H9 (cell line): ENCODE results near the gene RET. TPM values are rescaled to one million over a fixed set of nuclear protein-coding genes. Genes with fewer than 3 reads are reported as not detected.

Experiments used
- DNase-seq: peaks from one replicate; pipeline ENCODE4 v3.0.0-alpha.2; 2017
- H2AFZ ChIP-seq: one replicate; pipeline ENCODE4 v1.6.1; 2013; ENCODE audit warnings: mild to moderate bottlenecking, low read length, control low read depth, moderate library complexity
- H2AK5ac ChIP-seq: 2 replicates; pipeline ENCODE4 v1.6.1; 2013; ENCODE audit warnings: low read length, control low read depth, mixed read lengths; ENCODE audit not compliant: insufficient read length
- H2BK120ac ChIP-seq: one replicate; pipeline ENCODE4 v1.6.1; 2013; ENCODE audit warnings: low read depth, mild to moderate bottlenecking, low read length, control low read depth, inconsistent platforms; ENCODE audit not compliant: poor library complexity, severe bottlenecking
- H2BK12ac ChIP-seq: 2 replicates; pipeline ENCODE4 v1.6.1; 2013; ENCODE audit warnings: low read length, control low read depth, mixed read lengths, low read depth; ENCODE audit not compliant: insufficient read length
- H2BK15ac ChIP-seq: 2 replicates; pipeline ENCODE4 v1.6.1; 2013; ENCODE audit warnings: low read depth, low read length, control low read depth
- H2BK20ac ChIP-seq: one replicate; pipeline ENCODE4 v1.6.1; 2013; ENCODE audit warnings: low read depth, mild to moderate bottlenecking, low read length, control low read depth, inconsistent platforms; ENCODE audit not compliant: poor library complexity, severe bottlenecking
- H2BK5ac ChIP-seq: 2 replicates; pipeline ENCODE4 v1.6.1; 2013; ENCODE audit warnings: low read length, control low read depth, mixed read lengths; ENCODE audit not compliant: insufficient read length
- H3K14ac ChIP-seq: 2 replicates; pipeline ENCODE4 v1.6.1; 2013; ENCODE audit warnings: low read length, control low read depth; ENCODE audit not compliant: insufficient read depth
- H3K18ac ChIP-seq: 2 replicates; pipeline ENCODE4 v1.6.1; 2013; ENCODE audit warnings: low read depth, mild to moderate bottlenecking, mixed read lengths, low read length, control low read depth; ENCODE audit not compliant: insufficient read length
- H3K23ac ChIP-seq: 2 replicates; pipeline ENCODE4 v1.6.1; 2013; ENCODE audit warnings: low read length, control low read depth, mixed read lengths, low read depth; ENCODE audit not compliant: insufficient read length
- H3K23me2 ChIP-seq: 2 replicates; pipeline ENCODE4 v1.6.1; 2013; ENCODE audit warnings: low read depth, mild to moderate bottlenecking, mixed read lengths, low read length, control low read depth; ENCODE audit not compliant: insufficient read length, poor library complexity, severe bottlenecking
- H3K27ac ChIP-seq: 2 replicates; pipeline ENCODE4 v1.5.1; 2013; ENCODE audit warnings: low read length, control low read depth, mixed read lengths, low read depth; ENCODE audit not compliant: insufficient read length
- H3K27me3 ChIP-seq: 2 replicates; pipeline ENCODE4 v1.6.1; 2013; ENCODE audit warnings: low read length, control low read depth, inconsistent platforms; ENCODE audit not compliant: insufficient read depth
- H3K4ac ChIP-seq: 2 replicates; pipeline ENCODE4 v1.6.1; 2013; ENCODE audit warnings: low read depth, mild to moderate bottlenecking, control low read depth, inconsistent platforms, low read length, moderate library complexity
- H3K4me1 ChIP-seq: 2 replicates; pipeline ENCODE4 v1.6.1; 2013; ENCODE audit warnings: low read length, control low read depth, inconsistent platforms; ENCODE audit not compliant: insufficient read depth
- H3K4me2 ChIP-seq: 2 replicates; pipeline ENCODE4 v1.6.1; 2013; ENCODE audit warnings: low read length, control low read depth, mixed read lengths; ENCODE audit not compliant: insufficient read length, insufficient read depth
- H3K56ac ChIP-seq: 2 replicates; pipeline ENCODE4 v1.6.1; 2013; ENCODE audit warnings: low read depth, mild to moderate bottlenecking, mixed read lengths, low read length, control low read depth; ENCODE audit not compliant: insufficient read length
- H3K79me1 ChIP-seq: 2 replicates; pipeline ENCODE4 v1.6.1; 2013; ENCODE audit warnings: low read depth, mild to moderate bottlenecking, moderate library complexity, low read length, control low read depth, inconsistent platforms; ENCODE audit not compliant: insufficient read depth, poor library complexity, severe bottlenecking
- H3K79me2 ChIP-seq: 2 replicates; pipeline ENCODE4 v1.6.1; 2013; ENCODE audit warnings: low read length, control low read depth, inconsistent platforms; ENCODE audit not compliant: insufficient read depth
- H3K9ac ChIP-seq: 2 replicates; pipeline ENCODE4 v1.6.1; 2013; ENCODE audit warnings: low read length, control low read depth, mixed read lengths; ENCODE audit not compliant: insufficient read length; ENCODE audit errors: extremely low read depth
- H3K9me3 ChIP-seq: one replicate; pipeline ENCODE4 v1.6.1; 2013; ENCODE audit warnings: low read depth, low read length, inconsistent platforms; ENCODE audit not compliant: control insufficient read depth
- H3T11ph ChIP-seq: one replicate; pipeline ENCODE4 v1.6.1; 2013; ENCODE audit warnings: mild to moderate bottlenecking, low read length, control low read depth, inconsistent platforms
- H4K20me1 ChIP-seq: one replicate; pipeline ENCODE4 v1.6.1; 2013; ENCODE audit not compliant: control insufficient read depth, insufficient read length, insufficient read depth
- H4K5ac ChIP-seq: 2 replicates; pipeline ENCODE4 v1.6.1; 2013; ENCODE audit warnings: low read depth, mild to moderate bottlenecking, mixed read lengths, low read length, control low read depth; ENCODE audit not compliant: insufficient read length
- H4K8ac ChIP-seq: replicated peaks from 2 replicates; pipeline ENCODE4 v1.6.1; 2013; ENCODE audit warnings: low read length, control low read depth, mixed read lengths, low read depth; ENCODE audit not compliant: insufficient read length
- H4K91ac ChIP-seq: 2 replicates; pipeline ENCODE4 v1.6.1; 2013; ENCODE audit warnings: low read depth, mild to moderate bottlenecking, moderate library complexity, mixed read lengths, low read length, control low read depth; ENCODE audit not compliant: insufficient read length
- H3K27ac Mint-ChIP-seq, 3 experiments: 2 replicates in 2 of 3; 3 replicates in 1 of 3; pipeline ENCODE4 v1.8.0; 2020 to 2021; ENCODE audit warnings: mixed read lengths in 3 of 3, mild to moderate bottlenecking in 1 of 3, moderate library complexity in 1 of 3
- H3K27me3 Mint-ChIP-seq: 2 replicates; pipeline ENCODE4 v1.8.0; 2021; ENCODE audit warnings: low read depth, mild to moderate bottlenecking, moderate library complexity, mixed read lengths
- H3K36me3 Mint-ChIP-seq, 3 experiments: 2 replicates in 2 of 3; 3 replicates in 1 of 3; pipeline ENCODE4 v1.8.0; 2020 to 2021; ENCODE audit warnings: low read depth in 3 of 3, mixed read lengths in 3 of 3; ENCODE audit not compliant: insufficient read depth in 1 of 3
- H3K4me1 Mint-ChIP-seq, 2 experiments: 2 replicates each; pipeline ENCODE4 v1.8.0; 2020; ENCODE audit warnings: mixed read lengths in 2 of 2
- H3K4me3 Mint-ChIP-seq, 2 experiments: 2 replicates in 1 of 2; 3 replicates in 1 of 2; pipeline ENCODE4 v1.8.0; 2020 to 2021; ENCODE audit warnings: mild to moderate bottlenecking in 2 of 2, mixed read lengths in 2 of 2, moderate library complexity in 1 of 2
- H3K9me3 Mint-ChIP-seq, 2 experiments: 2 replicates in 1 of 2; 3 replicates in 1 of 2; pipeline ENCODE4 v1.8.0; 2020; ENCODE audit warnings: mild to moderate bottlenecking in 2 of 2, mixed read lengths in 2 of 2, moderate library complexity in 1 of 2
- CTCF ChIP-seq: fragments of 200-600 bp; sonication (generic); conservative IDR thresholded peaks from 3 replicates; pipeline ENCODE4 v1.8.0; 2021; ENCODE audit warnings: antibody characterized with exemption, mild to moderate bottlenecking
- WGBS: extraction: QIAGEN DNeasy Blood & Tissue Kit; methylation state at CpG from one replicate; pipeline ENCODE4 v1.1.7; 2013; ENCODE audit warnings: missing lambda C conversion rate, low lambda C conversion rate, mixed read lengths; ENCODE audit not compliant: insufficient read length; ENCODE audit errors: extremely low coverage; 5-methylcytosine and 5-hydroxymethylcytosine counted together
- total RNA-seq: library from RNA; stranded (reverse); gene quantifications from 2 replicates; pipeline ENCODE4 v1.2.1, GENCODE V29; 2021

RET gene
- total RNA-seq, 1 experiment from 2014 or later, result 12.2 TPM

- no peak overlapping the region for H2AFZ ChIP-seq
- H3K18ac ChIP-seq, result no peak overlapping the region
- no peak overlapping the region for H2BK12ac ChIP-seq
- no peak overlapping the region for H4K5ac ChIP-seq
- peaks cover 5% of the 10 kb centered on the region for H3K23me2 ChIP-seq
- H3K14ac ChIP-seq, result no peak overlapping the region
- no peak overlapping the region for H3K56ac ChIP-seq
- H3K27ac ChIP-seq, result no peak overlapping the region
- Mint-ChIP-seq H3K4me3 (no peak overlapping the region), H3K27me3 (peaks cover 8% of the 10 kb centered on the region), H3K4me1 (peaks cover 15 to 18% of the 10 kb centered on the region in 2 experiments), H3K36me3 (no peaks in the 10 kb centered on the region; a peak in 1 of 7 replicates), H3K27ac (no peak overlapping the region), H3K9me3 (no peaks in the 10 kb centered on the region)
- no peaks in the 10 kb centered on the region for H3K27me3 ChIP-seq
- H4K8ac ChIP-seq, result no peak overlapping the region
- H2BK20ac ChIP-seq, result no peak overlapping the region
- H4K20me1 ChIP-seq, result no peaks in the 10 kb centered on the region
- no peak overlapping the region for H3T11ph ChIP-seq
- no peak for DNase-seq
- H3K79me1 ChIP-seq, result no peaks in the 10 kb centered on the region
- H2BK15ac ChIP-seq, result no peak overlapping the region
- H3K79me2 ChIP-seq, result no peaks in the 10 kb centered on the region; the same call in 1 of the 2 replicates
- H3K4me2 ChIP-seq, result no peak overlapping the region
- H3K23ac ChIP-seq, result no peak overlapping the region
- TF ChIP-seq CTCF, result no peak
- no peaks in the 10 kb centered on the region; the same call in 1 of the 2 replicates for H3K4me1 ChIP-seq
- no peak overlapping the region for H3K4ac ChIP-seq
- no peak overlapping the region for H2AK5ac ChIP-seq
- no peak overlapping the region for H4K91ac ChIP-seq
- H2BK5ac ChIP-seq, result no peak overlapping the region
- no peak overlapping the region for H3K9ac ChIP-seq
- H3K9me3 ChIP-seq, result no peaks in the 10 kb centered on the region
- H2BK120ac ChIP-seq, result no peak overlapping the region
- WGBS, result no CpG with 5 or more reads among the region's 5 CpGs
These were observed 58.2 kb downstream of the RET start for GRCh38 chr10:43135064-43135463.
